Psoas muscle (tissue), 8 donors: ENCODE results near the gene COLGALT1. TPM values are rescaled to one million over a fixed set of nuclear protein-coding genes. Genes with fewer than 3 reads are reported as not detected.

ENCODE experiments used
- ATAC-seq, 4 donors: fragments of 200-7000 bp; cut with Tn5 transposase; one replicate each; pipeline ENCODE4 v1.9.1; 2020; ENCODE audit warnings: moderate library complexity in 3 of 4, mild to moderate bottlenecking in 2 of 4
- DNase-seq, 2 donors: peaks; one replicate each; pipeline ENCODE4 v3.0.0-alpha.2; 2020
- H3K27ac ChIP-seq: fragments of 200-600 bp; one replicate; pipeline ENCODE4 v1.8.0; 2022
- H3K27me3 ChIP-seq, 3 donors: fragments of 200-600 bp in 1 of 3; one replicate each; pipeline versions ENCODE4 v1.6.1 to v1.8.0; 2013 to 2022; ENCODE audit warnings: low read length in 2 of 3, mild to moderate bottlenecking in 2 of 3, moderate library complexity in 1 of 3; ENCODE audit not compliant: insufficient read depth in 3 of 3
- H3K36me3 ChIP-seq, 2 donors: fragments of 200-600 bp in 1 of 2; one replicate each; pipeline versions ENCODE4 v1.6.1 to v1.8.0; 2013 to 2022; ENCODE audit warnings: low read depth in 1 of 2, mild to moderate bottlenecking in 1 of 2, moderate library complexity in 1 of 2; ENCODE audit not compliant: insufficient read depth in 1 of 2
- H3K4me1 ChIP-seq: fragments of 200-600 bp; one replicate; pipeline ENCODE4 v1.8.0; 2022
- H3K4me3 ChIP-seq: fragments of 200-600 bp; one replicate; pipeline ENCODE4 v1.8.0; 2022; ENCODE audit warnings: mild to moderate bottlenecking
- H3K9me3 ChIP-seq: fragments of 200-600 bp; one replicate; pipeline ENCODE4 v1.8.0; 2022
- CTCF ChIP-seq: fragments of 200-600 bp; IDR thresholded peaks from one replicate; pipeline ENCODE4 v1.8.0; 2022; ENCODE audit warnings: antibody characterized with exemption
- WGBS, 3 donors: extraction: QIAGEN DNeasy Blood & Tissue Kit; methylation state at CpG; one replicate each; pipeline versions ENCODE4 v1.1.6 to v1.1.7; 2013; 5-methylcytosine and 5-hydroxymethylcytosine counted together
- intact Hi-C, 2 donors: fragments of 100-400 bp; cut with DNase I; formaldehyde crosslinking; loops; one replicate each; pipeline versions ENCODE4 v1.11.0 to v1.14.2; 2022
- polyA plus RNA-seq, 3 donors: library from polyadenylated mRNA; stranded (reverse); fragments of 200-250 nt; gene quantifications; one replicate each; pipeline ENCODE4 v1.2.3, GENCODE V29; 2013
- total RNA-seq, 4 donors: library from RNA; stranded (reverse); fragmentation: NEBNext Ultra II Directional in 2 of 4; extraction: Animal tissue kit (Norgen Biotek cat#: 25700) in 2 of 4; gene quantifications; one replicate each; pipeline versions ENCODE4 v1.2.1 to v1.2.4, GENCODE V29; 2021 to 2023
- donor health status: healthy with polysubstance abuse.
- donor health status: DM: no; HTN: no; CAD: no; lungs with moderate emphysema.
- donor health status: Bipolar disorder and iron deficiency.
- donor health status: healthy.
- donor health status: DM: yes; HTN: yes; CAD: no.
- donor health status: DM: no; HTN: no; CAD: no.
- donor health status: DM: no; HTN: no; CAD: no.
- donor health status: DM: yes; HTN: yes; CAD: no.

The COLGALT1 gene
- total and polyA plus RNA-seq, 7 donors = 15.3 to 34.8 (median 21.5) TPM

- intact Hi-C loops = loop anchor here in 1 of 2 donors (2.0 kb wide), 1 partner anchor 43 kb away; no protein-coding TSS in a partner anchor
- H3K27ac ChIP-seq = peak overlapping the region; percentile 78
- 5 to 9% (median 6%) methylated on average over 37 to 46 of the region's 46 CpGs for WGBS, 3 donors
Observed at GRCh38 chr19:17555929-17556813, 722 bp downstream of the COLGALT1 start.

GRCh38 chr19:17556995-17557394 lies 1.5 kb downstream of the COLGALT1 start:
- WGBS, 3 donors = 82 to 90% (median 82%) methylated on average over 7 of the region's 7 CpGs
- ATAC-seq (no peak), DNase-seq (no peak)
- TF ChIP-seq CTCF = no peak
- Histone ChIP-seq H3K9me3 (no peaks in the 10 kb centered on the region), H3K4me3 (peak overlapping the region; percentile 91), H3K4me1 (peaks cover 21% of the 10 kb centered on the region), H3K27me3 (no peaks in the 10 kb centered on the region), H3K36me3 (peaks cover 0 to 47% of the 10 kb centered on the region in 2 donors), H3K27ac (peak overlapping the region; percentile 78)
- intact Hi-C loops = loop anchor here in 1 of 2 donors (2.0 kb wide), 1 partner anchor 44 kb away; no protein-coding TSS in a partner anchor

More at GRCh38 chr19:17555929-17556813, 722 bp downstream of the COLGALT1 start:
- Histone ChIP-seq H3K27me3 (no peaks in the 10 kb centered on the region), H3K4me1 (peaks cover 21% of the 10 kb centered on the region), H3K4me3 (peak overlapping the region; percentile 91), H3K36me3 (peaks cover 0 to 41% of the 10 kb centered on the region in 2 donors), H3K9me3 (no peaks in the 10 kb centered on the region)
- no peak for TF ChIP-seq CTCF
- ATAC-seq (peak; percentile 22 to 35 (median 26)), DNase-seq (peak; percentile 77 to 80)

DNA sequence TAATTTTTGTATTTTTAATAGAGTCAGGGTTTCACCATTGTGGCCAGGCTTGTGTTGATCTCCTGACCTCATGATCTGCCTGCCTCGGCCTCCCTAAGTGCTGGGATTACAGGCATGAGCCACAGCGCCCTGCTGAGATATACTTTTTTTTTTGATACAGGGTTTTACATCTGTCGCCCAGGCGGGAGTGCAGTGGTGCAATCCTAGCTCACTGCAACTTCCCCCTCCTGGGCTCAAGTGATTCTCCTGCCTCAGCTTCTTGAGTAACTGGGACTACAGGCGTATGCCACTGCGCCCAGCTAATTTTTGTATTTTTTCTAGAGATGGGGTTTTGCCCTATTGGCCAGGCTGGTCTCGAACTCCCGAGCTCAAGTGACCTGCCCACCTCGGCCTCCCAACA lies 2.0 kb downstream of the COLGALT1 start:
- Histone ChIP-seq H3K4me3 (no peak overlapping the region), H3K9me3 (no peaks in the 10 kb centered on the region), H3K36me3 (peaks cover 0 to 51% of the 10 kb centered on the region in 2 donors), H3K27me3 (no peaks in the 10 kb centered on the region), H3K27ac (no peak overlapping the region), H3K4me1 (peaks cover 21% of the 10 kb centered on the region)
- intact Hi-C loops = loop anchor here in 1 of 2 donors (2.0 kb wide), 1 partner anchor 45 kb away; no protein-coding TSS in a partner anchor
- TF ChIP-seq CTCF = no peak
- ATAC-seq = no peak
- WGBS, 3 donors = 84 to 91% (median 85%) methylated on average over 9 of the region's 9 CpGs
- DNase-seq = no peak

- Histone ChIP-seq H3K4me3 (no peak overlapping the region), H3K36me3 (peaks cover 0 to 72% of the 10 kb centered on the region in 2 donors), H3K27me3 (no peaks in the 10 kb centered on the region), H3K4me1 (peaks cover 13% of the 10 kb centered on the region), H3K9me3 (no peaks in the 10 kb centered on the region), H3K27ac (peak overlapping the region; percentile 54)
- TF ChIP-seq CTCF = no peak
- WGBS, 3 donors = 68 to 69% (median 69%) methylated on average over 14 of the region's 14 CpGs
- intact Hi-C loops = no loop called here
- peak in 2 of 4 donors; percentile 25 to 26 for ATAC-seq
- peak; percentile 53 to 73 for DNase-seq
Observed at GRCh38 chr19:17560205-17560595, 4.8 kb downstream of the COLGALT1 start.
